Neural cell (in vitro differentiated cells): ENCODE measurements around the gene PLXNB1.

Experiments
- EZH2 ChIP-seq: fragments of 200-600, 300-800 bp; shearing (Covaris generic), sonication (generic); IDR thresholded peaks from 2 replicates; pipeline ENCODE4 v1.6.1; 2014; ENCODE audit warnings: antibody characterized with exemption, low read length, borderline replicate concordance, mild to moderate bottlenecking; ENCODE audit not compliant: insufficient read depth, poor library complexity, severe bottlenecking
- RAD21 ChIP-seq: fragments of 450-650 bp; conservative IDR thresholded peaks from 2 replicates; pipeline ENCODE4 v1.6.1; 2014; ENCODE audit warnings: antibody characterized with exemption, mild to moderate bottlenecking, moderate library complexity

GRCh38 chr3:48436855-48437254 is 7.0 kb upstream of the PLXNB1 start:
- no peak for TF ChIP-seq EZH2
- TF ChIP-seq RAD21 = no peak
